ENCODE results near the gene TMEM114. TPM values are rescaled to one million over a fixed set of nuclear protein-coding genes. Genes with fewer than 3 reads are reported as not detected.

The TMEM114 gene
- total RNA-seq, 1 experiment from 2014 or later = not detected

DNA sequence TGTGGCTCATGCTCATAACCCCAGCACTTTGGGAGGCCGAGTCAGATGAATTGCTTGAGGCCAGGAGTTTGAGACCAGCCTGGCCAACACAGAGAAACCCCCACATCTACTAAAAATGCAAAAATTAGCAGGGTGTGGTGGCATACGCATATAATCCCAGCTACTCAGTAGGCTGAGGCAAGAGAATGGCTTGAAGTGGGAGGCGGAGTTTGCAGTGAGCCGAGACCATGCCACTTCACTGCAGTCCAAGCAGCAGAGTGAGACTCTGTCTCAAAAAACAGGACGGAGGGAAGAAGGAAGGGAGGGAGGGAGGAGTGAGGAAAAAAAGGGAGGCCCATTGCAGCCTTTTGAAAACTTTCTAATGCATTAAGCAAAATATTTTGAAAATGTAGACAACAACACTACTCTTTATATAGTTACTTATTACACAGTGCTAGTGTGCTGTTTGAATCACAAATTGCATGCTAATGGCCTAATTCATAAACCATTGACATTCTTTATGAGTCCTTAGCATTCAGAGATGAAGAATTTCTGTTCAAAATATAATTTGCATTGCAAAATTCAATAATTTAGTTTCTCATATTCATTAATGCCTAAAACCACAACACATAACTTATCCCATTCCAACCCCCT lies 59.4 kb downstream of the TMEM114 start:
- no peak for DNase-seq (ENCODE audit: low read depth, low spot score)
- H4K20me1 ChIP-seq (ENCODE audit: insufficient read depth) = no peaks in the 10 kb centered on the region
- BruUV-seq (replicated peaks) = no TSS peak
- ATAC-seq = no peak
- ChIA-PET POLR2A (no interaction called here), RAD21 (ENCODE audit: low non-redundant PET in 1 of 2, low total read pairs in 2 of 2, uncharacterized antibody in 2 of 2, unreplicated experiment in 2 of 2) (no interaction called here), CTCF (no interaction called here)
- H3K9me3 ChIP-seq (ENCODE audit: control insufficient read depth in 1 of 2, insufficient read depth in 1 of 2, low read depth in 1 of 2, low read length in 2 of 2) = no peaks in the 10 kb centered on the region
- no peaks in the 10 kb centered on the region for H3K4me1 ChIP-seq (ENCODE audit: control insufficient read depth in 1 of 2, insufficient read depth in 2 of 2, low read length in 2 of 2)
- TF ChIP-seq, protein P1, sequence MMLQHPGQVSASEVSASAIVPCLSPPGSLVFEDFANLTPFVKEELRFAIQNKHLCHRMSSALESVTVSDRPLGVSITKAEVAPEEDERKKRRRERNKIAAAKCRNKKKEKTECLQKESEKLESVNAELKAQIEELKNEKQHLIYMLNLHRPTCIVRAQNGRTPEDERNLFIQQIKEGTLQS (IDR thresholded peaks at IDR 0.05) = no peak
- no peak for TF ChIP-seq EZH2phosphoT487 (IDR thresholded peaks at IDR 0.05; ENCODE audit: borderline replicate concordance)
- TF ChIP-seq, protein P2, sequence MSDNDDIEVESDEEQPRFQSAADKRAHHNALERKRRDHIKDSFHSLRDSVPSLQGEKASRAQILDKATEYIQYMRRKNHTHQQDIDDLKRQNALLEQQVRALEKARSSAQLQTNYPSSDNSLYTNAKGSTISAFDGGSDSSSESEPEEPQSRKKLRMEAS (IDR thresholded peaks at IDR 0.05) = no peak
- TF ChIP-seq POLR2A (IDR thresholded peaks at IDR 0.05; ENCODE audit: borderline replicate concordance, extremely low read depth, insufficient read depth, insufficient read length) = no peak
- H3K9me2 ChIP-seq (ENCODE audit: insufficient read depth) = no peaks in the 10 kb centered on the region
- H3K27me3 ChIP-seq (ENCODE audit: insufficient read depth, low read length) = peaks cover 21% of the 10 kb centered on the region
- intact Hi-C loops (cut with micrococcal nuclease) = no loop called here
- H3K4me3 ChIP-seq (replicated peaks in 1 of 2; ENCODE audit: low read depth in 1 of 2, low read length in 2 of 2) = no peak overlapping the region
- no peak overlapping the region for H3K4me2 ChIP-seq (ENCODE audit: low read length)
- no peaks in the 10 kb centered on the region for H3K79me2 ChIP-seq (ENCODE audit: insufficient read depth, low read length)
- H2AFZ ChIP-seq (ENCODE audit: low read depth, low read length, poor library complexity, severe bottlenecking) = no peak overlapping the region
- H3K36me3 ChIP-seq (ENCODE audit: control insufficient read depth in 1 of 2, insufficient read depth in 2 of 2, low read length in 2 of 2) = no peaks in the 10 kb centered on the region
- no peak overlapping the region for H3K27ac ChIP-seq (ENCODE audit: low read depth, low read length)
- no peak overlapping the region for H3K9ac ChIP-seq (ENCODE audit: low read length)

DNA sequence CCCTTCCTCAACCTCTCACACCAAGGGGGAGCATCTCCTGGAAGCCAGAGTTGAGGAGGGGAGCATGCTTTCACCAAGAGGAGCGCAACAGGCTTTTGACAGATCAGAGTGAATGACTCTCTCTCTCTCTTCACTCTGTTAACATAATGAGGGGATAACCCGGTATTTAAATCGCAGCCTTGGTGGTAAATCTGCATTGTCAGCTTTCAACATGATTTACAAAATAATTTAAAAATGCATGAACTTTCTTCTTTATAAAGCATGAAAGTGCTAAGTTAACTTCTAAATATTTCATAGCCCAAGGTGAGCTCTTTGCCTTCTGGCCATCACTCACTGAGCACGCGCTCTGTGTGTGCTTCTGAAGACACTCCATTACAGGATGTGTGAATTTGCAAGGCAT lies 61.8 kb downstream of the TMEM114 start:
- Histone ChIP-seq H3K4me3 (replicated peaks in 1 of 2; ENCODE audit: low read depth in 1 of 2, low read length in 2 of 2) (no peak overlapping the region), H3K79me2 (ENCODE audit: insufficient read depth, low read length) (no peaks in the 10 kb centered on the region), H3K9me3 (ENCODE audit: control insufficient read depth in 1 of 2, insufficient read depth in 1 of 2, low read depth in 1 of 2, low read length in 2 of 2) (no peaks in the 10 kb centered on the region), H3K4me1 (ENCODE audit: control insufficient read depth in 1 of 2, insufficient read depth in 2 of 2, low read length in 2 of 2) (no peaks in the 10 kb centered on the region), H3K27me3 (ENCODE audit: insufficient read depth, low read length) (peaks cover 35% of the 10 kb centered on the region), H3K36me3 (ENCODE audit: control insufficient read depth in 1 of 2, insufficient read depth in 2 of 2, low read length in 2 of 2) (no peaks in the 10 kb centered on the region), H3K9ac (ENCODE audit: low read length) (no peak overlapping the region), H3K9me2 (ENCODE audit: insufficient read depth) (no peaks in the 10 kb centered on the region), H2AFZ (ENCODE audit: low read depth, low read length, poor library complexity, severe bottlenecking) (no peak overlapping the region), H3K4me2 (ENCODE audit: low read length) (no peak overlapping the region), H4K20me1 (ENCODE audit: insufficient read depth) (no peaks in the 10 kb centered on the region), H3K27ac (ENCODE audit: low read depth, low read length) (no peak overlapping the region)
- RAD21 ChIA-PET (ENCODE audit: low non-redundant PET in 1 of 2, low total read pairs in 2 of 2, uncharacterized antibody in 2 of 2, unreplicated experiment in 2 of 2) = no interaction called here
- DNase-seq (ENCODE audit: low read depth, low spot score) (no peak), ATAC-seq (no peak)
- POLR2A ChIA-PET = no interaction called here
- BruUV-seq (replicated peaks) = no TSS peak
- CTCF ChIA-PET = no interaction called here
- intact Hi-C loops (cut with micrococcal nuclease) = no loop called here
- no peak for TF ChIP-seq TCF7L2 (IDR thresholded peaks at IDR 0.05; ENCODE audit: borderline replicate concordance, extremely low read depth, insufficient read depth, insufficient read length)
- TF ChIP-seq, protein P1 (IDR thresholded peaks at IDR 0.05) = no peak
- TF ChIP-seq, protein P3, sequence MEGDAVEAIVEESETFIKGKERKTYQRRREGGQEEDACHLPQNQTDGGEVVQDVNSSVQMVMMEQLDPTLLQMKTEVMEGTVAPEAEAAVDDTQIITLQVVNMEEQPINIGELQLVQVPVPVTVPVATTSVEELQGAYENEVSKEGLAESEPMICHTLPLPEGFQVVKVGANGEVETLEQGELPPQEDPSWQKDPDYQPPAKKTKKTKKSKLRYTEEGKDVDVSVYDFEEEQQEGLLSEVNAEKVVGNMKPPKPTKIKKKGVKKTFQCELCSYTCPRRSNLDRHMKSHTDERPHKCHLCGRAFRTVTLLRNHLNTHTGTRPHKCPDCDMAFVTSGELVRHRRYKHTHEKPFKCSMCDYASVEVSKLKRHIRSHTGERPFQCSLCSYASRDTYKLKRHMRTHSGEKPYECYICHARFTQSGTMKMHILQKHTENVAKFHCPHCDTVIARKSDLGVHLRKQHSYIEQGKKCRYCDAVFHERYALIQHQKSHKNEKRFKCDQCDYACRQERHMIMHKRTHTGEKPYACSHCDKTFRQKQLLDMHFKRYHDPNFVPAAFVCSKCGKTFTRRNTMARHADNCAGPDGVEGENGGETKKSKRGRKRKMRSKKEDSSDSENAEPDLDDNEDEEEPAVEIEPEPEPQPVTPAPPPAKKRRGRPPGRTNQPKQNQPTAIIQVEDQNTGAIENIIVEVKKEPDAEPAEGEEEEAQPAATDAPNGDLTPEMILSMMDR (IDR thresholded peaks at IDR 0.05 in 2 of 3, conservative IDR thresholded peaks at IDR 0.05 in 1 of 3; ENCODE audit: borderline replicate concordance in 1 of 3, insufficient read depth in 1 of 3, low read depth in 2 of 3, low read length in 2 of 3) = no peak
- TF ChIP-seq, protein P4, sequence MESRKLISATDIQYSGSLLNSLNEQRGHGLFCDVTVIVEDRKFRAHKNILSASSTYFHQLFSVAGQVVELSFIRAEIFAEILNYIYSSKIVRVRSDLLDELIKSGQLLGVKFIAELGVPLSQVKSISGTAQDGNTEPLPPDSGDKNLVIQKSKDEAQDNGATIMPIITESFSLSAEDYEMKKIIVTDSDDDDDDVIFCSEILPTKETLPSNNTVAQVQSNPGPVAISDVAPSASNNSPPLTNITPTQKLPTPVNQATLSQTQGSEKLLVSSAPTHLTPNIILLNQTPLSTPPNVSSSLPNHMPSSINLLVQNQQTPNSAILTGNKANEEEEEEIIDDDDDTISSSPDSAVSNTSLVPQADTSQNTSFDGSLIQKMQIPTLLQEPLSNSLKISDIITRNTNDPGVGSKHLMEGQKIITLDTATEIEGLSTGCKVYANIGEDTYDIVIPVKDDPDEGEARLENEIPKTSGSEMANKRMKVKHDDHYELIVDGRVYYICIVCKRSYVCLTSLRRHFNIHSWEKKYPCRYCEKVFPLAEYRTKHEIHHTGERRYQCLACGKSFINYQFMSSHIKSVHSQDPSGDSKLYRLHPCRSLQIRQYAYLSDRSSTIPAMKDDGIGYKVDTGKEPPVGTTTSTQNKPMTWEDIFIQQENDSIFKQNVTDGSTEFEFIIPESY (IDR thresholded peaks at IDR 0.05; ENCODE audit: extremely low read depth, insufficient replicate concordance, low read length) = no peak
- no peak for TF ChIP-seq YY1 (IDR thresholded peaks at IDR 0.05; ENCODE audit: extremely low read depth, insufficient replicate concordance, low read depth, low read length)
- no peak for TF ChIP-seq CEBPB (IDR thresholded peaks at IDR 0.05; ENCODE audit: low read depth)
- TF ChIP-seq POLR2AphosphoS5 (IDR thresholded peaks at IDR 0.05; ENCODE audit: low read depth, low read length) = no peak
- TF ChIP-seq SP1 (IDR thresholded peaks at IDR 0.05; ENCODE audit: low read depth) = no peak
- no peak for TF ChIP-seq EZH2 (IDR thresholded peaks at IDR 0.05)
- no peak for TF ChIP-seq SIN3A (IDR thresholded peaks at IDR 0.05; ENCODE audit: low read depth)
- no peak for TF ChIP-seq POLR2A (IDR thresholded peaks at IDR 0.05; ENCODE audit: borderline replicate concordance, extremely low read depth, insufficient read depth, insufficient read length)
- TF ChIP-seq FOSL1 (IDR thresholded peaks at IDR 0.05; ENCODE audit: low read depth) = no peak
- no peak for TF ChIP-seq EZH2phosphoT487 (IDR thresholded peaks at IDR 0.05; ENCODE audit: borderline replicate concordance)
- TF ChIP-seq ZNF274 (IDR thresholded peaks at IDR 0.05; ENCODE audit: low read depth, low read length) = no peak

All from HCT116 (cell line).